ENCODE data around the gene PLPPR5. TPM values are rescaled to one million over a fixed set of nuclear protein-coding genes. Genes with fewer than 3 reads are reported as not detected.
A peak's percentile ranks its signal among the peaks of the same experiment; 100 is the strongest.
"Not testable (repeated sequence)": the region's sequence is repeated elsewhere in the genome, so short reads cannot be mapped to it uniquely, and the experiment has no call there.

The PLPPR5 gene, protein sequence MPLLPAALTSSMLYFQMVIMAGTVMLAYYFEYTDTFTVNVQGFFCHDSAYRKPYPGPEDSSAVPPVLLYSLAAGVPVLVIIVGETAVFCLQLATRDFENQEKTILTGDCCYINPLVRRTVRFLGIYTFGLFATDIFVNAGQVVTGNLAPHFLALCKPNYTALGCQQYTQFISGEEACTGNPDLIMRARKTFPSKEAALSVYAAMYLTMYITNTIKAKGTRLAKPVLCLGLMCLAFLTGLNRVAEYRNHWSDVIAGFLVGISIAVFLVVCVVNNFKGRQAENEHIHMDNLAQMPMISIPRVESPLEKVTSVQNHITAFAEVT
- total RNA-seq (ENCODE audit: low replicate concordance), result 0.19 and 0.56 TPM in 2 replicates

GRCh38 chr1:99004861-99005442, at the start of gene PLPPR5:
PLPPR5 (minus strand) TSS chr1:99004861; CDS start chr1:99004671, 190 bp downstream.
- Histone ChIP-seq H3K27ac (no peak within 1 kb of the TSS), H3K9ac (no peak within 1 kb of the TSS)

DNA sequence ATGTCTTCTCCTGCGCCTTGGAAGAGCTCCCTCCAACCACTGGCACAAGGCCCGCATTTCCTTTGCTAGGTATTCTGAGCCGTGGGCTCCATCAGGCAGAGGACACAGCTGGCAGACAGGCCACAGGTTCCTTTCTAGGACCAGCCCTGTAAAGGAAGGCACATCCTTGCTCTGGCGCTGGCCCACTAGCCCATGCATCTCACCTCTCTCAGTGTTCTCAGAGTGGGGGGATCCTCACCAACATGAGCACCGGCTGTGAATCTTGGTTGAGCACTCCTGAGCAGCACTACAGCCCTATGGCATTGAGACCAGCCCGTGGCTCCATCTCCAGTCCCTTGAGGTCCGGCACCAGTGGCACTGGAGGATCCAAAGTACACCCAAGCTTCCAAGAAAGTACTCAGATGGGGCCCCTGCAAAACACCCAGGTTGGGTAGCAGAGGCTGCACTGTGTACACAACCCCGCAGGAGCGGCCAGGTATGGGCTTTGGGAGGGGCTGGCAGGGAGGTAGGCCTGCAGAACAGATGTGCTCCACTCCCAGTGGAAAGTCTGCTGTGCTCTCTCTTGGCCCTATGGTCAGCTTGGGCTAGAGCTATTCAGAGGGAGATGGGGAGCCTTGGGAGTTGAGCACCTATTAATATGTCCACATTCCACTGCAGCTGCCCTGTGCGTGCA, 47.1 kb upstream of the PLPPR5 start:
- no peaks in the 10 kb centered on the region for H3K36me3 ChIP-seq
- Mint-ChIP-seq H3K36me3 (no peaks in the 10 kb centered on the region), H3K27ac (no peak overlapping the region), H3K4me3 (no peak overlapping the region), H3K27me3 (ENCODE audit: insufficient read depth, low read depth) (no peaks in the 10 kb centered on the region), H3K4me1 (no peaks in the 10 kb centered on the region), H3K9me3 (no peaks in the 10 kb centered on the region)
- H4K20me1 ChIP-seq (ENCODE audit: low read depth), result no peaks in the 10 kb centered on the region
- DNase-seq (ENCODE audit: low spot score), result no peak
- no peaks in the 10 kb centered on the region for H3K27me3 ChIP-seq
- TF ChIP-seq CTCF (IDR thresholded peaks at IDR 0.05) (no peak), EZH2 (IDR thresholded peaks at IDR 0.05) (no peak), EZH2phosphoT487 (IDR thresholded peaks at IDR 0.05) (no peak)
- H2AFZ ChIP-seq (replicated peaks), result no peak overlapping the region
- H3K79me2 ChIP-seq (ENCODE audit: low read depth), result no peaks in the 10 kb centered on the region
- no peaks in the 10 kb centered on the region for H3F3A ChIP-seq (ENCODE audit: low read depth)
- no peak overlapping the region for H3K4me3 ChIP-seq
- no peak overlapping the region for H3K9ac ChIP-seq
- H3K4me1 ChIP-seq, result no peaks in the 10 kb centered on the region
- no peak overlapping the region for H3K27ac ChIP-seq
- no peak overlapping the region for H3K4me2 ChIP-seq
- no peaks in the 10 kb centered on the region for H3K9me3 ChIP-seq (ENCODE audit: low read depth)

More at GRCh38 chr1:99004861-99005442, at the start of gene PLPPR5:
- Histone ChIP-seq H2AFZ (replicated peaks) (peak within 1 kb of the TSS; percentile 94), H3K27me3 (peaks cover 62% of the 10 kb centered on the region), H4K20me1 (ENCODE audit: low read depth) (no peaks in the 10 kb centered on the region), H3K4me1 (peaks cover 8% of the 10 kb centered on the region), H3F3A (ENCODE audit: low read depth) (peaks cover 6% of the 10 kb centered on the region), H3K4me3 (peak within 1 kb of the TSS; percentile 68), H3K79me2 (ENCODE audit: low read depth) (no peaks in the 10 kb centered on the region), H3K36me3 (no peaks in the 10 kb centered on the region), H3K9me3 (ENCODE audit: low read depth) (no peaks in the 10 kb centered on the region), H3K4me2 (peak within 1 kb of the TSS; percentile 99)
- peak; percentile 41 for TF ChIP-seq CTCF (IDR thresholded peaks at IDR 0.05)
- TF ChIP-seq EZH2phosphoT487 (IDR thresholded peaks at IDR 0.05), result no peak
- peak; percentile 15 for TF ChIP-seq EZH2 (IDR thresholded peaks at IDR 0.05)
- no peaks in the 10 kb centered on the region for H3K36me3 Mint-ChIP-seq
- no peaks in the 10 kb centered on the region for H3K9me3 Mint-ChIP-seq
- peaks cover 9% of the 10 kb centered on the region for H3K27me3 Mint-ChIP-seq (ENCODE audit: insufficient read depth, low read depth)
- peak within 1 kb of the TSS; percentile 87 for H3K4me3 Mint-ChIP-seq
- H3K4me1 Mint-ChIP-seq, result peaks cover 6% of the 10 kb centered on the region
- peak; percentile 83 for DNase-seq (ENCODE audit: low spot score)
- H3K27ac Mint-ChIP-seq, result peak within 1 kb of the TSS; percentile 61

DNA sequence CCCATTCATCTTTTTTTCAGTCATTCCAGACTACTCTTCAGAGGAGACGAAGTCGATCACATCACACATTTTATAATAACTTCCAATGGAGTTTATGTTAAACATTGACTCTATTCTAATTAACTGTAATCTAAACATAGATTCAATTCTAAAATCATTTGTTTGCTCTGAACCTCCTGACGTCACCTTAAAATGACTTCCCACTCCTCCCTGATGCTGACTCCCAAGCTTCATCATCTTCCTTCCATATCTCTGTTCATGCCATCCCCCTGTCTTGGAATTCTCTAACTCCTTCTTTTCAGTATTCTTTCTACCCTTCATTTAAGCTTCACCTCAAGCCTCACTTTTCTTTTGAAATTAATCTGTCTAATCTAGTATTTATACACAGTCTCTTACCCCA, 45.1 kb upstream of the PLPPR5 start:
- Histone ChIP-seq H3K9ac (no peak overlapping the region), H3K36me3 (no peaks in the 10 kb centered on the region), H3K4me3 (no peak overlapping the region), H3K79me2 (ENCODE audit: low read depth) (no peaks in the 10 kb centered on the region), H3K27ac (no peak overlapping the region), H3K4me1 (no peaks in the 10 kb centered on the region), H3K9me3 (ENCODE audit: low read depth) (no peaks in the 10 kb centered on the region), H4K20me1 (ENCODE audit: low read depth) (no peaks in the 10 kb centered on the region), H2AFZ (replicated peaks) (peak overlapping the region; percentile 26), H3K4me2 (no peak overlapping the region), H3K27me3 (no peaks in the 10 kb centered on the region), H3F3A (ENCODE audit: low read depth) (no peaks in the 10 kb centered on the region)
- Mint-ChIP-seq H3K36me3 (no peaks in the 10 kb centered on the region), H3K27ac (no peak overlapping the region), H3K27me3 (ENCODE audit: insufficient read depth, low read depth) (no peaks in the 10 kb centered on the region), H3K4me3 (no peak overlapping the region), H3K9me3 (peaks cover 4% of the 10 kb centered on the region), H3K4me1 (no peaks in the 10 kb centered on the region)
- TF ChIP-seq CTCF (IDR thresholded peaks at IDR 0.05), result no peak
- no peak for TF ChIP-seq EZH2 (IDR thresholded peaks at IDR 0.05)
- no peak for TF ChIP-seq EZH2phosphoT487 (IDR thresholded peaks at IDR 0.05)
- no peak for DNase-seq (ENCODE audit: low spot score)

DNA sequence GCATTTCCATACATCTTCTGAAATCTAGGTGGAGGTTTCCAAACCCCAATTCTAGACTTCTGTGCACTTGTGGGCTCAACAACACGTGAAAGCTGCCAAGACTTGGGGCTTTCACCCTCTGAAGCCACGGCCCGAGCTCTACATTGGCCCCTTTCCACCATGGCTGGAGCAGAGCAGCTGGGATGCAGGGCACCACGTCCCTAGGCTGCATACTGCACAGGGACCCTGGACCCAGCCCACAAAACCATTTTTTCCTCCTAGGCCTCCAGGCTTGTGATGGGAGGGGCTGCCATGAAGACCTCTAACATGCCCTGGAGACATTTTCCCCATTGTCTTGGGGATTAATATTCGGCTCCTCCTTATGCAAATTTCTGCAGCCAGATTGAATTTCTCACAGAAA, 32.1 kb upstream of the PLPPR5 start:
- not testable (repeated sequence) for H3K36me3 Mint-ChIP-seq; H3K27ac Mint-ChIP-seq; H3F3A ChIP-seq (ENCODE audit: low read depth); DNase-seq (ENCODE audit: low spot score); H3K4me3 Mint-ChIP-seq; H3K4me1 ChIP-seq; H3K79me2 ChIP-seq (ENCODE audit: low read depth); H3K36me3 ChIP-seq; H3K27ac ChIP-seq; H2AFZ ChIP-seq (replicated peaks); H3K27me3 Mint-ChIP-seq (ENCODE audit: insufficient read depth, low read depth); H3K9ac ChIP-seq; H4K20me1 ChIP-seq (ENCODE audit: low read depth); H3K27me3 ChIP-seq; H3K4me1 Mint-ChIP-seq; H3K4me3 ChIP-seq; H3K9me3 ChIP-seq (ENCODE audit: low read depth); H3K4me2 ChIP-seq
- H3K9me3 Mint-ChIP-seq, result peaks cover 37% of the 10 kb centered on the region
